HG02870 (cell line): Measurements from ENCODE around the gene AKNA.

Experiments used
- ATAC-seq: cut with Tn5 transposase; IDR thresholded peaks from one replicate; pipeline ENCODE4 v1.9.1; 2021; ENCODE audit warnings: mild to moderate bottlenecking, moderate library complexity; ENCODE audit not compliant: unreplicated experiment

The AKNA gene

GRCh38 chr9:114387680-114388356 lies at the start of gene AKNA:
Gene AKNA, minus strand, starts transcription at chr9:114387982. Its CDS starts 6,649 bp downstream, at chr9:114381333.
- peak; percentile 21 for ATAC-seq

GRCh38 chr9:114437401-114437893 lies 49.7 kb upstream of the AKNA start:
- ATAC-seq: no peak

GRCh38 chr9:114434878-114435311 lies 47.1 kb upstream of the AKNA start:
- no peak for ATAC-seq

GRCh38 chr9:114433720-114434255 lies 46.0 kb upstream of the AKNA start:
- no peak for ATAC-seq

GRCh38 chr9:114433086-114433485 lies 45.3 kb upstream of the AKNA start:
- no peak for ATAC-seq

GRCh38 chr9:114432323-114433067 lies 44.7 kb upstream of the AKNA start:
- no peak for ATAC-seq

- ATAC-seq: no peak
These were observed 44.0 kb upstream of the AKNA start for GRCh38 chr9:114431770-114432169.

- no peak for ATAC-seq
These were observed 43.2 kb upstream of the AKNA start for GRCh38 chr9:114431003-114431402.

GRCh38 chr9:114430457-114430856 lies 42.7 kb upstream of the AKNA start:
- no peak for ATAC-seq

GRCh38 chr9:114429488-114429887 lies 41.7 kb upstream of the AKNA start:
- no peak for ATAC-seq

GRCh38 chr9:114428466-114428865 lies 40.7 kb upstream of the AKNA start:
- ATAC-seq: no peak

GRCh38 chr9:114427644-114428043 lies 39.9 kb upstream of the AKNA start:
- ATAC-seq: no peak

GRCh38 chr9:114426046-114426948 lies 38.5 kb upstream of the AKNA start:
- ATAC-seq: no peak

GRCh38 chr9:114425126-114425525 lies 37.3 kb upstream of the AKNA start:
- no peak for ATAC-seq

GRCh38 chr9:114424126-114424525 lies 36.3 kb upstream of the AKNA start:
- ATAC-seq: no peak

GRCh38 chr9:114423181-114423580 lies 35.4 kb upstream of the AKNA start:
- ATAC-seq: no peak

- ATAC-seq: no peak
These were observed 33.4 kb upstream of the AKNA start for GRCh38 chr9:114421147-114421546.

- no peak for ATAC-seq
These were observed 32.0 kb upstream of the AKNA start for GRCh38 chr9:114419796-114420195.

GRCh38 chr9:114418053-114418452 lies 30.3 kb upstream of the AKNA start:
- no peak for ATAC-seq

- no peak for ATAC-seq
These were observed 29.7 kb upstream of the AKNA start for GRCh38 chr9:114417511-114417910.

- no peak for ATAC-seq
These were observed 29.1 kb upstream of the AKNA start for GRCh38 chr9:114416906-114417305.
